CD4-positive, alpha-beta T cell treated with Interleukin-4 for 4 hours (primary cell): ENCODE measurements around the gene MOB3C.

ENCODE experiments used
- DNase-seq: peaks from one replicate; pipeline ENCODE4 v3.0.0-alpha.2; 2020

The MOB3C gene

GRCh38 chr1:46637444-46638083 lies 21.0 kb upstream of the MOB3C start:
- no peak for DNase-seq

GRCh38 chr1:46635205-46635604 lies 18.6 kb upstream of the MOB3C start:
- no peak for DNase-seq

GRCh38 chr1:46630719-46631118 lies 14.1 kb upstream of the MOB3C start:
- no peak for DNase-seq

GRCh38 chr1:46623743-46624644 lies 7.4 kb upstream of the MOB3C start:
- DNase-seq, result no peak

- DNase-seq, result no peak
These were observed 5.7 kb upstream of the MOB3C start for GRCh38 chr1:46622344-46622743.

- DNase-seq, result no peak
These were observed 5.3 kb upstream of the MOB3C start for GRCh38 chr1:46621930-46622329.

- DNase-seq, result no peak
These were observed 3.1 kb upstream of the MOB3C start for GRCh38 chr1:46619656-46620258.

- DNase-seq, result no peak
These were observed 2.3 kb upstream of the MOB3C start for GRCh38 chr1:46618754-46619415.

- DNase-seq, result no peak
These were observed 1.2 kb upstream of the MOB3C start for GRCh38 chr1:46617833-46618232.

- no peak for DNase-seq
These were observed 643 bp upstream of the MOB3C start for GRCh38 chr1:46617108-46617800.

GRCh38 chr1:46615735-46616134 lies 876 bp downstream of the MOB3C start:
- DNase-seq, result no peak

- DNase-seq, result no peak
These were observed 1.5 kb downstream of the MOB3C start for GRCh38 chr1:46615088-46615487.

GRCh38 chr1:46614604-46614984 lies 2.0 kb downstream of the MOB3C start:
- DNase-seq, result no peak

GRCh38 chr1:46613661-46614603 lies 2.7 kb downstream of the MOB3C start:
- DNase-seq, result peak; percentile 24

GRCh38 chr1:46612937-46613660 lies 3.5 kb downstream of the MOB3C start:
- DNase-seq, result no peak

GRCh38 chr1:46611691-46612221 lies 4.9 kb downstream of the MOB3C start:
- no peak for DNase-seq

GRCh38 chr1:46607345-46608130 lies 9.1 kb downstream of the MOB3C start:
- no peak for DNase-seq

GRCh38 chr1:46606255-46606965 lies 10.2 kb downstream of the MOB3C start:
- no peak for DNase-seq

GRCh38 chr1:46605232-46605631 lies 11.4 kb downstream of the MOB3C start:
- DNase-seq, result peak; percentile 40
